Right ventricle myocardium inferior (tissue), 1 donor: ENCODE measurements around the gene SQSTM1. TPM values are rescaled to one million over a fixed set of nuclear protein-coding genes. Genes with fewer than 3 reads are reported as not detected.

Source experiments
- ATAC-seq: fragments of 200-7000 bp; cut with Tn5 transposase; one replicate; pipeline ENCODE4 v1.9.1; 2020; ENCODE audit warnings: mild to moderate bottlenecking, moderate library complexity
- DNase-seq: peaks from one replicate; pipeline ENCODE4 v3.0.0; 2021; ENCODE audit errors: missing footprints
- intact Hi-C: fragments of 100-400 bp; cut with DNase I; formaldehyde crosslinking; loops from one replicate; pipeline ENCODE4 v1.11.0; 2022
- microRNA-seq: library from miRNA; unstranded; fragments of <30 nt; microRNA quantifications from one replicate; pipeline ENCODE4 v1.2.0, GENCODE V29; 2020
- total RNA-seq: library from RNA; stranded (reverse); fragmentation: NEBNext Ultra II Directional; extraction: Animal tissue kit (Norgen Biotek cat#: 25700); gene quantifications from one replicate; pipeline ENCODE4 v1.2.1, GENCODE V29; 2021
- donor health status: DM: no; HTN: yes; CAD: no; lungs with severe emphysema.

The SQSTM1 gene
- total RNA-seq, 1 donor from 2014 or later = 407 TPM

GRCh38 chr5:179875741-179876609 lies 55.3 kb downstream of the SQSTM1 start:
- DNase-seq (peak; percentile 3), ATAC-seq (no peak)
- intact Hi-C loops = no loop called here

- intact Hi-C loops = no loop called here
- DNase-seq = no peak
- no peak for ATAC-seq
Measured at GRCh38 chr5:179876610-179876952, 55.9 kb downstream of the SQSTM1 start.

GRCh38 chr5:179878222-179879002 lies 57.7 kb downstream of the SQSTM1 start:
- ATAC-seq = no peak
- intact Hi-C loops = no loop called here
- no peak for DNase-seq

- ATAC-seq = no peak
- intact Hi-C loops = no loop called here
- DNase-seq = no peak
Measured at GRCh38 chr5:179879003-179879689, 58.4 kb downstream of the SQSTM1 start.

GRCh38 chr5:179879690-179880010 lies 58.9 kb downstream of the SQSTM1 start:
- DNase-seq (no peak), ATAC-seq (no peak)
- intact Hi-C loops = no loop called here

GRCh38 chr5:179880066-179880650 lies 59.5 kb downstream of the SQSTM1 start:
- DNase-seq = no peak

GRCh38 chr5:179880848-179881590 lies 60.3 kb downstream of the SQSTM1 start:
- DNase-seq (no peak), ATAC-seq (no peak)
- intact Hi-C loops = no loop called here

More at GRCh38 chr5:179880066-179880650, 59.5 kb downstream of the SQSTM1 start:
- no peak for ATAC-seq
- intact Hi-C loops = no loop called here

- intact Hi-C loops = no loop called here
- no peak for ATAC-seq
- DNase-seq = no peak
Measured at GRCh38 chr5:179882338-179882737, 61.6 kb downstream of the SQSTM1 start.

GRCh38 chr5:179883163-179883562 lies 62.5 kb downstream of the SQSTM1 start:
- DNase-seq (no peak), ATAC-seq (no peak)
- intact Hi-C loops = no loop called here

GRCh38 chr5:179885491-179886090 lies 64.9 kb downstream of the SQSTM1 start:
- intact Hi-C loops = no loop called here
- DNase-seq (no peak), ATAC-seq (no peak)

GRCh38 chr5:179886190-179886911 lies 65.6 kb downstream of the SQSTM1 start:
- intact Hi-C loops = no loop called here
- DNase-seq (no peak), ATAC-seq (peak; percentile 28)

- peak; percentile 69 for ATAC-seq
- no peak for DNase-seq
- intact Hi-C loops = no loop called here
Measured at GRCh38 chr5:179887095-179887494, 66.4 kb downstream of the SQSTM1 start.

Small RNAs within 50 kb of the gene (microRNA-seq; reads per million reads assigned to microRNA genes)
- 1.4 reads per million for gene MIR1229

Other genes starting within 250 kb of the SQSTM1 start
- gene HNRNPH1, start 197.2 kb upstream of the SQSTM1 start, total RNA-seq = 218 TPM
- not detected for gene CBY3, start 139.9 kb upstream of the SQSTM1 start, total RNA-seq
- gene CANX, start 121.9 kb upstream of the SQSTM1 start, total RNA-seq = 504 TPM
- 11.1 TPM for gene MAML1, start 88.1 kb upstream of the SQSTM1 start, total RNA-seq
- 10.3 TPM for gene LTC4S, start 26.9 kb upstream of the SQSTM1 start, total RNA-seq
- gene MGAT4B, start 14.0 kb upstream of the SQSTM1 start, total RNA-seq = 98.9 TPM
- gene MRNIP, start 37.9 kb downstream of the SQSTM1 start, total RNA-seq = 12.2 TPM
- gene TBC1D9B, start 87.0 kb downstream of the SQSTM1 start, total RNA-seq = 37.1 TPM